SK-N-MC (cell line): ENCODE measurements around the gene AURKB.

ENCODE experiments used
- DNase-seq: peaks from one replicate; pipeline ENCODE4 v3.0.0-alpha.2; 2011; ENCODE audit warnings: low read depth, low spot score
- H3K27ac ChIP-seq: fragments of 200-600 bp; sonication (generic); 2 replicates; pipeline ENCODE4 v1.5.1; 2016; ENCODE audit warnings: mixed run types
- H3K36me3 ChIP-seq: fragments of 200-600 bp; sonication (generic); 2 replicates; pipeline ENCODE4 v1.6.1; 2017; ENCODE audit warnings: antibody characterized with exemption, low read length, mixed read lengths; ENCODE audit not compliant: insufficient read depth
- H3K4me3 ChIP-seq: fragments of 200-600 bp; sonication (generic); 2 replicates; pipeline ENCODE4 v1.5.1; 2016
- H3K9ac ChIP-seq: fragments of 200-600 bp; sonication (generic); 2 replicates; pipeline ENCODE4 v1.8.0; 2017; ENCODE audit warnings: mixed run types, mixed read lengths; ENCODE audit not compliant: insufficient read length
- H3K9me3 ChIP-seq: fragments of 200-600 bp; sonication (generic); 2 replicates; pipeline ENCODE4 v1.6.1; 2017; ENCODE audit warnings: low read depth, mild to moderate bottlenecking, antibody characterized with exemption, low read length, moderate library complexity, mixed read lengths
- EZH2 ChIP-seq: fragments of 200-600 bp; sonication (generic); IDR thresholded peaks from one replicate; pipeline ENCODE4 v1.6.1; 2017; ENCODE audit warnings: antibody characterized with exemption
- FOXP2 ChIP-seq: optimal IDR thresholded peaks from 2 replicates; pipeline ENCODE3; 2011; ENCODE audit warnings: mild to moderate bottlenecking, moderate library complexity; ENCODE audit not compliant: insufficient read depth; ENCODE audit errors: extremely low read length, control extremely low read depth
- POLR2AphosphoS5 ChIP-seq: IDR thresholded peaks from 2 replicates; pipeline ENCODE4 v1.6.1; 2012; ENCODE audit warnings: mild to moderate bottlenecking, low read depth, low read length, borderline replicate concordance

The AURKB gene

DNA sequence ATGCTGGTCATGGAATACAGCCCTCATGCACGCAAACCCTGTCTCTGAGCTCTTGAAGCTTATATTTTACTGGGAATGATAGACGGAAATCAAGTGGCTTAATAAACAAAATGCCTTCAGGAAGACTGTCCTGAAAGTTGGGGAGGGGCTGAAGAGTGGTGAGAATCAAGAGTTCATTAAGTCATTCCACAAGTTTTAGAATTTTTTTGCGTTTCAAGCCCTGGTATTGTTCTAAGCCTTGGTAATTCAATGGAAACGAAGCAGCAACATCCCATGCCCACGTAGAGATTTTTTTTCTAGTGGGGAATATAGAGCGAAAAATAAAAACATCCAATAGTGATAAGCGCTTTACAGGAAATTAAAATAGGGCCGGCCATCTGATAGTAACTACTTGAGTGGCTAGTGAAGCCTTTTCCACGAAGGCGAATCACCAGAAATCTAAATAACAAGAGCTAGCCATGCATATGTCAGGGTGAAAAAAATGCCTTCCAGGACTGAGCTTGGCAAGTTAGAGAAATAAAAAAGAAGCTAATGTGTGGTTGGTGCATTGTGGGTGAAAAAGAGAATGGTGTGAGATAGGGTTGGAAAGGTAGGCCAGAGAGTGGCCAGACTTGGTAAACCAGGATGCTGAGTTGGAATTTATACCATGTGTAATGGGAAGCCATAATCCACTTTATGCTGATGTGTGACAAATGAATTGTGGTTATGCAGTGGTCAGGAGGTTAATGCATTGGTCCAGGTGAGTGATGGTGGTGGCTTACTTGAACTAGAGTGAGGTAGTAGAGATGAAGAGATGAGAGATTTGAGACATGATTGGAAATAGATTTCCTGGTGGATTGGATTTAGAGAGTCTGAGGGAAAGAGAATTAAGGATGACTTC, 39.5 kb upstream of the AURKB start:
- peak overlapping the region; percentile 96 for H3K9ac ChIP-seq
- DNase-seq: no peak
- peak overlapping the region; percentile 83 for H3K27ac ChIP-seq
- peak overlapping the region; percentile 96 for H3K4me3 ChIP-seq
- H3K36me3 ChIP-seq: peaks cover 10% of the 10 kb centered on the region
- no peak for TF ChIP-seq POLR2AphosphoS5
- TF ChIP-seq EZH2: no peak
- no peak for TF ChIP-seq FOXP2
- no peaks in the 10 kb centered on the region for H3K9me3 ChIP-seq

DNA sequence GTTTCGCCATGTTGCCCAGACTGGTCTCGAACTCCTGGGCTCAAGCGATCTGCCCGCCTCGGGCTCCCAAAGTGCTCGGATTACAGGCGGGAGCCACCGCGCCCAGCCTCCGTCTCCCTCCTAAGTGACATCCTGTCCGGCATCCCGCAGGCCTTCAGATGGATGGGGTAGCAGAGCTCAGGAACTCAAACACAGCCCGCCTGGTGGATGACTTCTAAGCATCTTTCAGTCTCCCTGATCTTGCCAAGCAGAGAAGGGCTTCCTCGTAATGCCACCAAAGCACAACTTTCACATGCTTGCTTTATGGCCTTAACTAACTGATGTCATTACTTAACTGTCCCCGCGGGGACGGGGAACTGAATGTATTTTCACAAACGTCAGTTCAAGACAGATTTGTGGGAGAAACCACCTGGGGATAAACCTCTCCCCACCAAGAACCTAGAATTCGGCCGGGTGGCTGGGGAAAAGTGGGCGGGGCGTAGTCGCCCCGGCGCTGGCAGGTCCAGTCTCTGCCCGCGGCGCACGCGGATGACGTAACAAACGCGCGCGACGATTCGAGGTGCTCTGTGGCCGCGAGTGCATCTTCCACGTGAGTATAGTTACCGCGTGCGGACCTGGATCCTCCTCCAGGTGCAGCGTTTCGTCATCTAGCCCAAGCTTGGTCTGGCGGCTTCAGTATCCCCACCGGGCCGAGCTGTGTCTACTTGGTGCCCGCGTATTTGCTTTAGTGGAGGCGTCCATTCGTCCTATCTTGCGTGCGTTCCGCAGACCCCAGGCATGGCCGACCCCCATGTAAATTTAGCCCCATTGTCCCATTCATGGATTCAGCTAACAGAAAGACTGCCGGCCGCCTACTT, 38.6 kb upstream of the AURKB start, which contains the start of gene PFAS:
TSS of gene PFAS (plus strand) at position 539 of the 857 bp plus-strand sequence. CDS start 4,649 bp downstream, outside the sequence.
- peak within 1 kb of the TSS; percentile 83 for H3K27ac ChIP-seq
- H3K9me3 ChIP-seq: no peaks in the 10 kb centered on the region
- DNase-seq: no peak
- TF ChIP-seq POLR2AphosphoS5: peak; percentile 77; the same call in 1 of the 2 replicates
- TF ChIP-seq EZH2: no peak
- TF ChIP-seq FOXP2: no peak
- H3K9ac ChIP-seq: peak within 1 kb of the TSS; percentile 96
- peaks cover 4% of the 10 kb centered on the region for H3K36me3 ChIP-seq
- peak within 1 kb of the TSS; percentile 96 for H3K4me3 ChIP-seq

DNA sequence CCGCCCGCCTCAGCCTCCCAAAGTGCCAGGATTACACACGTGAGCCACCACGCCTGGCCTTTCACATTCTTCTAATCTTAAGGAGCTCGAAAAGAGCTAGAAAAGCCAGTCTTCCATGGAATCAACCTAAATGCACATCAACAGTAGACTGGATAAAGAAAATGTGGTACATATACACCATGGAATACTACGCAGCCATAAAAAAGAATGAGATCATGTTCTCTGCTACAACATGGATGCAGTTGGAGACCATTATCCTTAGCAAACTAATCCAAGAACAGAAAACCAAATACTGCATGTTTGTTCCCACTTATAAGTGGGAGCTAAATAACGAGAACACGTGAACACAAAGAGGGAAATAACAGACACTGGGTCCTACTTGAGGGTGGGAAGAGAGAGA, 34.4 kb upstream of the AURKB start:
- TF ChIP-seq POLR2AphosphoS5 (no peak), FOXP2 (no peak), EZH2 (no peak)
- Histone ChIP-seq H3K36me3 (no peaks in the 10 kb centered on the region; the same call in none of the 2 replicates), H3K9ac (no peak overlapping the region), H3K9me3 (no peaks in the 10 kb centered on the region), H3K4me3 (no peak overlapping the region), H3K27ac (no peak overlapping the region)
- DNase-seq: no peak

DNA sequence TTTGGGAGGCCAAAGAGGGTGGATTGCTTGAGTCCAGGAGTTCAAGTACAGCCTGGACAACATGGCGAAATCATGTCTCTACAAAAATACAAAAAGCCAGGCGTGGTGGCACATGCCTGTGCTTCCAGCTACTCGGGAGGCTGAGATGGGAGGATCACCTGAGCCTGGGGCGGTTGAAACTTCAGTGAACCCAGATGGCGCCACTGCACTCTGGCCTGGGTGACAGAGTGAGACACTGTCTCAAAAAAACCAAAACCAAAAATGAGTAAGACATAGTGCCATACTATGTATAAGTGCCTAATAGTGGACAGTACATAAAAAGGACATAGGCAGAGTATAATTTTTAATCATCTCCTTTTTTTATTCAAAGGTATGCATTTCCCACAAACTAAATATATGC, 33.5 kb upstream of the AURKB start:
- Histone ChIP-seq H3K27ac (no peak overlapping the region), H3K4me3 (no peak overlapping the region), H3K36me3 (no peaks in the 10 kb centered on the region; the same call in none of the 2 replicates), H3K9me3 (no peaks in the 10 kb centered on the region), H3K9ac (no peak overlapping the region)
- DNase-seq: no peak
- TF ChIP-seq POLR2AphosphoS5 (no peak), FOXP2 (no peak), EZH2 (no peak)

DNA sequence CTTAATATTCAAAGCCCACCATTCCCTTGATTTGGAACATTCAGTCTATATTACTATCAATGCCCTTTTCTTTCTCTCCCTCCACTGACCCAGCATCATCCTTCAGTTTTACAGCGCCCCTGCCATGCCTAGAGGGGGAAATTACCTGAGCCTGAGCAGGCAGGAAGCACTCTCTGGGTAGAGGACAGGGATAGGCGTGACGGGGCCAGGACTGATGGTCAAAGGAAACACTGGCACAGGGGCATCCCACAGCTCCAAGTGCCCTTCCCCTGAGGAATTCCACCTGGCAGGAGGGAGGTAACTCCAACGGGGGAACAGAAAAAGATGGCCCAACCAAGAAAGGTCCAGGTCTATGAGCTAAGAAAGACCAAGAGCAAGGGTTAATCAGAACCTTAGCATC, 27.5 kb upstream of the AURKB start:
- H3K27ac ChIP-seq: no peak overlapping the region
- no peak for DNase-seq
- H3K4me3 ChIP-seq: no peak overlapping the region
- peaks cover 10% of the 10 kb centered on the region; the same call in 1 of the 2 replicates for H3K36me3 ChIP-seq
- H3K9me3 ChIP-seq: no peaks in the 10 kb centered on the region
- no peak for TF ChIP-seq EZH2
- TF ChIP-seq POLR2AphosphoS5: no peak
- TF ChIP-seq FOXP2: no peak
- no peak overlapping the region for H3K9ac ChIP-seq

DNA sequence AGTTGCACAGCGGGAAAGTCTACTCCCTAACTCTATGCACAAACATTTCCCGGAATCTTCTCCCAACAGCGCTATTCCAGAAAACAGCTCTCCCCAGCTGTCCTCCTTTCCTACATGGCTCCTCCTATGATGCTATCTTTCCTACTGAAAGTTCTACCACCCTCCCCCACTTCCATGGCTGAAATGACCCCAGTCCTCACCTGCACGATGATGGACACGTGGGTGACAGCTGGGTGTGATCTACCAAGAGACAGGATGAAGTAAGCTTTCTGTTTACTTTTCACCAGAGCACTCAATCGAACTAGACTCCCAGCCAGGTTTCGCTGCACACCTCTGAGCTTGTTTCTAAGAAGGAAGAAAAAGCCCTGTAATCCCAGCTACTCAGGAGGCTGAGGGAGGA, 26.8 kb upstream of the AURKB start:
- Histone ChIP-seq H3K4me3 (no peak overlapping the region), H3K36me3 (peaks cover 17% of the 10 kb centered on the region; the same call in 1 of the 2 replicates), H3K9ac (no peak overlapping the region), H3K27ac (no peak overlapping the region), H3K9me3 (no peaks in the 10 kb centered on the region)
- DNase-seq: no peak
- TF ChIP-seq POLR2AphosphoS5 (no peak), FOXP2 (no peak), EZH2 (no peak)

DNA sequence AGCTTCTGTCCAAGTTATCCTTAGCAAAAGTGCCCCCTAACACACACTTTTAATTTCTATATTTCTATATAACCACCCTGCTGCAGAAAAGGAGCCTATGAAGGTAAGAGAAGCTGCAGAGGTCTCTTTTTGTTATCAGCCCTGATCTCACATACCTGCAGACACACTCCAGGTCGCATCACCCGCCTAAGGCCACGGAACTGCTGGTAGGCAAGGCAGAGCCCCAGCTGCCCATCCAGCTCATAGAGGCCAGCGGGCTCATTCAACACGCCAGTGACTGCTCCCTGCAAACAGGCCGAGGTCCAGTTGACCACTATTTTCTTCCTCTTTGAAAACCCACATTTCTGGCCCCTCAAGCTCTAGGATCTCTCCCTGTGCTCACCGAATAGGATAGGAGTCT, 25.3 kb upstream of the AURKB start:
- no peak for TF ChIP-seq FOXP2
- no peak for TF ChIP-seq POLR2AphosphoS5
- no peak for TF ChIP-seq EZH2
- no peak for DNase-seq
- no peak overlapping the region for H3K4me3 ChIP-seq
- no peak overlapping the region for H3K27ac ChIP-seq
- H3K9me3 ChIP-seq: no peaks in the 10 kb centered on the region
- H3K9ac ChIP-seq: no peak overlapping the region
- peaks cover 26% of the 10 kb centered on the region; the same call in 1 of the 2 replicates for H3K36me3 ChIP-seq

DNA sequence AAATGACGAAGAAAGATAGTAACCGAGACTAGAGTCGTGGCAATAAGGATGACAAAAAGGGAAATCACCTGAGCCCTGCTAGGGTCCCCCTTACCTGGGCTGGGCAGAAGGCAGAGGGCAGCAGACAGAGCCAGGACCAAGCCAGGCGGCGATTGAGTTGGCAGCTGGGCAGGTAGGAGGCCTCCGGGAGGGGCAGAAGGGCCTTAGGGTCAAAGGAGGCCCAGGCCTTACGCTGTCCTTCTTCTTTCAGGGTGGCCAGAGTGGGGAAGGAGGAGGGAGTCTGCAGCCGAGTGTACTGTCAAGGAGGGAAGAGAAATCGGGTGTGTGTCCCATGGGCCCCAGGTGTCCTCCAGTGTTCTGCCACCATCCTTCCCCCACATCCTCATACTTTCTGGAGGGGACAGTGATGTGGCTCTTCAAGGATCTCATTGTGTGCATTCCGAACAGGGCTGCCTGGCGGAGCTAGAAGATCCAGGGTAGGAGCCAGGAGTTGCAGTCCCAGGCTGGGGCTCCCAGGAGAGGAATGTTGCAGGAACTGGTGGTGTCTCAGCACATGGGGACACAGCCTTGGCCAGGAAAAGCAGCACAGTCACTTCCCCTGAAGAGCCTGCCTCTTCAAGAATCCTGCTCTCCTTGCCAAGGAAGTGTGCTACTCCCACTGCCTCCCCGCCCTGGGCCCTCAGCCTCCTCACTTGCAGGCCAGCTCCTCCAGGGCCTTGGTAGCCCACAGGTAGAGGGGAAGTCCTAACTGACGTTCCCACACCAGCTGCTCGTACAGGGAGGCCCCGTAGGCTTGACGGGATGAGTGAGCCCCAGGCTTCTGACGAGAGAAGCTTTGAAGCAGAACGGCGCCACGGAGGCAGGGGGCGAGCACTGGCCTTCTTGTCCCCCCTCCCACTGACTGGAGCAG, 24.2 kb upstream of the AURKB start:
- TF ChIP-seq FOXP2 (no peak), POLR2AphosphoS5 (no peak), EZH2 (no peak)
- DNase-seq: no peak
- Histone ChIP-seq H3K9ac (no peak overlapping the region), H3K27ac (no peak overlapping the region), H3K4me3 (no peak overlapping the region), H3K9me3 (no peaks in the 10 kb centered on the region), H3K36me3 (peaks cover 35% of the 10 kb centered on the region; the same call in 1 of the 2 replicates)
